Esophagus (tissue), 2 donors: Measurements from ENCODE around the gene COBL. TPM values are rescaled to one million over a fixed set of nuclear protein-coding genes. Genes with fewer than 3 reads are reported as not detected.
"Not testable (repeated sequence)": the region's sequence is repeated elsewhere in the genome, so short reads cannot be mapped to it uniquely, and the experiment has no call there.

Experiments used
- H3K27ac ChIP-seq, 2 donors: one replicate each; pipeline ENCODE4 v1.5.1; 2013; ENCODE audit warnings: low read depth in 2 of 2, mild to moderate bottlenecking in 2 of 2, inconsistent platforms in 1 of 2, low read length in 1 of 2, moderate library complexity in 1 of 2
- H3K27me3 ChIP-seq, 2 donors: one replicate each; pipeline ENCODE4 v1.6.1; 2013; ENCODE audit warnings: low read length in 2 of 2, control low read depth in 1 of 2, mild to moderate bottlenecking in 1 of 2; ENCODE audit not compliant: insufficient read depth in 2 of 2, control insufficient read depth in 1 of 2
- H3K36me3 ChIP-seq, 2 donors: one replicate each; pipeline ENCODE4 v1.6.1; 2013; ENCODE audit warnings: low read length in 1 of 2; ENCODE audit not compliant: control insufficient read depth in 2 of 2, insufficient read depth in 2 of 2
- H3K4me1 ChIP-seq, 2 donors: one replicate each; pipeline ENCODE4 v1.6.1; 2013; ENCODE audit warnings: low read length in 1 of 2; ENCODE audit not compliant: control insufficient read depth in 2 of 2, insufficient read depth in 2 of 2
- H3K4me3 ChIP-seq, 2 donors: one replicate each; pipeline ENCODE4 v1.5.1; 2013; ENCODE audit warnings: low read length in 2 of 2, mild to moderate bottlenecking in 2 of 2, low read depth in 1 of 2, moderate library complexity in 1 of 2
- H3K9me3 ChIP-seq, 2 donors: one replicate each; pipeline ENCODE4 v1.6.1; 2013; ENCODE audit warnings: mild to moderate bottlenecking in 2 of 2, low read depth in 1 of 2, low read length in 1 of 2, moderate library complexity in 1 of 2; ENCODE audit not compliant: control insufficient read depth in 2 of 2, insufficient read depth in 1 of 2
- WGBS, 2 donors: extraction: QIAGEN DNeasy Blood & Tissue Kit; methylation state at CpG; one replicate each; pipeline ENCODE4 v1.1.7; 2013; 5-methylcytosine and 5-hydroxymethylcytosine counted together
- polyA plus RNA-seq, 2 donors: library from polyadenylated mRNA; stranded (reverse); fragments of 200-250 nt; gene quantifications; one replicate each; pipeline ENCODE4 v1.2.3, GENCODE V29; 2013
- donor health status: healthy with polysubstance abuse.
- donor health status: Bipolar disorder and iron deficiency.

The COBL gene
- polyA plus RNA-seq, 2 donors, result 3.6 to 6.1 TPM

DNA sequence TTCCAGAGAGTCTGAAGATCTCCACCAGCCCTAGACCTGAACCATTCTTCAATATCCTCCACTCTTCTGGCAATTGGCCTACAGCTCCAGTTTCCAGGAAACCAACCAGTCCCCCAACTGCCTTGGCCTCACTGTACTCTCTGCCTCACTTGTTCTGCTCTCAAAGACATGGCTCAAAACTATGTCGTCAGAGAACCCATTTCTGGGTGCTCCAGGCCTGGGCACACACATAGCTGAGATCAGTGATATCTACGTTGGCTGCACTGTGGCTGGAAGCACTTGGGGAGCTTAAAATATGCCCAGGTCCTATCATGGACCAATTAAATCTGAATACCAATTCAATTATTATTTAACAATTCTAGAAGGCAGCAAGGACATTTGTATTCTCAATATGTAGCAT, 93.1 kb downstream of the COBL start:
- Histone ChIP-seq H3K36me3 (peaks cover 0 to 3% of the 10 kb centered on the region in 2 donors), H3K27ac (no peak overlapping the region), H3K4me3 (no peak overlapping the region), H3K4me1 (peaks cover 7 to 28% of the 10 kb centered on the region in 2 donors), H3K9me3 (no peaks in the 10 kb centered on the region), H3K27me3 (no peaks in the 10 kb centered on the region)
- 84 to 87% methylated on average over 2 of the region's 2 CpGs for WGBS, 2 donors

DNA sequence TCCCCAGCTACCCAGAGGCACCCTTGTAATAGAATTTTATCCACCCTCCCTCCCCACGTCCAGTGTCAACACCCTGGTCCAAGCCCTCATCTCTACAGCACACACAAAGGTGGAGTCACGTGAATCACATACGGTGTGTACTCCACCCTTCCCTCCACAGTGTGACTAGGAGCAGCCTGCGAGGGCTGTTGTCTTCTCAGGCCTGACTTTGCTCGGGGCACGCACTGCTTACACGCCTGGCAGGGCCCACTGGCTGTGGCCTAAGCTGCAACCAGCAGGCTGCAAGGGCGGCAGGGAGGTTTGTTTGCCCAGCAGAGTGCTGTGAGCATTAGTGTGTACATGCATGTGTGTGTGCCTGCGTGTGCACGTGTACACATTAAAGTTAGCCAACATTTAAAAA, 93.7 kb downstream of the COBL start:
- peaks cover 7 to 28% of the 10 kb centered on the region in 2 donors for H3K4me1 ChIP-seq
- H3K27me3 ChIP-seq, result no peaks in the 10 kb centered on the region
- H3K9me3 ChIP-seq, result no peaks in the 10 kb centered on the region
- H3K27ac ChIP-seq, result no peak overlapping the region
- 76 to 83% methylated on average over 10 of the region's 10 CpGs for WGBS, 2 donors
- H3K36me3 ChIP-seq, result peaks cover 0 to 3% of the 10 kb centered on the region in 2 donors
- no peak overlapping the region for H3K4me3 ChIP-seq

DNA sequence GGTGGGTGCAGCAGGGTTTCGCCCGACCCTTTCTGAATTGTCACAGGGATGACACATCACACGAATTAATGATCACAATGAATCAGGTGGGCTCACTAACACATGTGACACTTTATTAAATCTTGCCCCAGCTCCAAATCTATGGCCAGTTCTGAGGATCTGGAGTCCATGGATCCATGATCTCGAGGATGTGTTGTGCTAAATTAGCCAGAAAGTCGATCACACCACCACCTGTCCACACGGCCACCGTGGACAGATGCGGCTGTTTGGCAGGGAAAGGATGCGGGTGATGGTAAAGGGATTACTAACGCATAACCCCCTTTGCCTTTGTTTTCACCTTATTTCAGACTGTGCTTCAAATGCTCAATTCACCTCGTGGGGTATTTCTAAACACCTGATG, 96.4 kb downstream of the COBL start:
- WGBS, 2 donors, result 83 to 88% methylated on average over 11 of the region's 11 CpGs
- Histone ChIP-seq H3K9me3 (no peaks in the 10 kb centered on the region), H3K4me3 (no peak overlapping the region), H3K27ac (no peak overlapping the region), H3K36me3 (peaks cover 0 to 3% of the 10 kb centered on the region in 2 donors), H3K4me1 (peaks cover 7 to 14% of the 10 kb centered on the region in 2 donors), H3K27me3 (no peaks in the 10 kb centered on the region)

DNA sequence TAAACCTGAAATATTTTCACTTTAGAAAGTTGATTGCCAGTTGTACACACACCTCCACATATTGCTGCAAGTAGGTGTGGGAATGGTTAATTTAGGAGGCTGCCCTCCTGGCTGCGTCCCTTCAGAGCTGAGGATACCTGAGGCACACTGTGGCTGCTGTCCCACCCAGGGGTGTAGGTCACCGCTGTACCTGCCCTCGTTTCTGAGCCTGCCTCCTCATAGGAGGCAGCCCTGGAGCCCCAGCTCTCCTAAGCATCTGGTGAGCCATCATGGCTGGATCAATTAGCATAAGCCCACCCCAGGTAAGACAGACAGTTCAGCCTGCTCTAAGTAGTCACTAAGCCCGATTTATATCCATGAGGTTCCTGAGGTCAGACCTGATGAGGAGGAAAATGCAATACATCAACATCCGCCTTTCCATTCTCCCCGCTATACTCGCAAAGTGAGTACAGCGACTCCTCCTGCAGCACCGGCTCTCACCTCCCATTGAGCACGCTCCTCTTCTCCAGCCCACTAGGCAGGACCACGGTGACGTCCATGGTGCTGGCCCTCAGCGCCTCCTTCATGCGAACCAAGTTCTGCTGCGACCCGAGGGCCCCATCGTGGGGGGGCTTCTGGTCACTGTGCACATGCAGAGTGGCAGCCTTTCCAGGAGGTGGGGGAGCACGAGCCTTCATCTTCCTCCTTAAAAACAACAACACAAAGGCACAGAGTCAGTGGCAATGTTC, 97.2 kb downstream of the COBL start:
- peaks cover 2 to 8% of the 10 kb centered on the region in 2 donors for H3K4me1 ChIP-seq
- 85 to 87% methylated on average over 18 of the region's 18 CpGs for WGBS, 2 donors
- no peaks in the 10 kb centered on the region for H3K9me3 ChIP-seq
- peaks cover 0 to 3% of the 10 kb centered on the region in 2 donors for H3K36me3 ChIP-seq
- no peak overlapping the region for H3K4me3 ChIP-seq
- H3K27ac ChIP-seq, result no peak overlapping the region
- no peaks in the 10 kb centered on the region for H3K27me3 ChIP-seq

DNA sequence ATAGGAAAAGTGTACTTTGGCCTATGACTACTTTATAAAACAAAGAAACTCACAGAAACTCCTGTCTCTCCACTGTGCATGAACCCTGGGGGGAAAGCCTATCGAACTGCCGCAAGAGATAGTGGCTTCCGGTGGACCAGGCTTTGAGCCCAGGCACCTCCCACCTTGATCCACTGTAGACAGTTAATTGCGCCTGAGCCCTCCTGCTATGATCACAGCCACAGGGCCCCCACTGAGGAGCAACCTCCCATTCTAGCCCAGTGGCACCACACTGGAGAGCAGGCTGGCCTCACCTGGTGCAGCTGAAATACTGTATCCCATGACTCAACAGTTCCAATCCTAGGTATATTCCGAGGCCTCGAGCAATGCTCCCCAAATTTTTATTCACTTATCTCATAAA, 98.8 kb downstream of the COBL start:
- H3K36me3 ChIP-seq, result peaks cover 0 to 3% of the 10 kb centered on the region in 2 donors
- H3K4me1 ChIP-seq, result peaks cover 0 to 2% of the 10 kb centered on the region in 2 donors
- no peak overlapping the region for H3K27ac ChIP-seq
- H3K9me3 ChIP-seq, result no peaks in the 10 kb centered on the region
- H3K4me3 ChIP-seq, result no peak overlapping the region
- 93 to 96% methylated on average over 6 of the region's 6 CpGs for WGBS, 2 donors
- H3K27me3 ChIP-seq, result no peaks in the 10 kb centered on the region

DNA sequence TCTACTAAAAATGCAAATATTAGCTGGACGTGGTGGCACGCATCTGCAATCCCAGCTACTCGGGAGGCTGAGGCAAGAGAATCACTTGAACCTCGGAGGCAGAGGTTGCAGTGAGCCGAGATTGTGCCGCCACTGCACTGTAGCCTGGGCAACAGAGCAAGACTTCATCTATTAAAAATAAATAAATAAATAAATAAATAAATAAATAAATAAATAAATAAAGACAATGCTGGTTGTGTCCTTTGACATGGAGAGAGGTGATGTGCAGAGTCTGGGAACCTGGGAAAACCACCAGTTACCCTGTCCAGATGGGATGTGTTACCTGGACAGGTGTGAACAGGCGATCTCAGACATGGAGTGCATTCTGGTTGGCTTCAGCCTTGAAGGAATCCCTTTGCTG, 102.5 kb downstream of the COBL start:
- WGBS, 2 donors, result 97% methylated on average over 7 of the region's 7 CpGs
- Histone ChIP-seq H3K27me3 (no peaks in the 10 kb centered on the region), H3K9me3 (no peaks in the 10 kb centered on the region), H3K4me1 (no peaks in the 10 kb centered on the region), H3K36me3 (no peaks in the 10 kb centered on the region), H3K27ac (no peak overlapping the region), H3K4me3 (no peak overlapping the region)

DNA sequence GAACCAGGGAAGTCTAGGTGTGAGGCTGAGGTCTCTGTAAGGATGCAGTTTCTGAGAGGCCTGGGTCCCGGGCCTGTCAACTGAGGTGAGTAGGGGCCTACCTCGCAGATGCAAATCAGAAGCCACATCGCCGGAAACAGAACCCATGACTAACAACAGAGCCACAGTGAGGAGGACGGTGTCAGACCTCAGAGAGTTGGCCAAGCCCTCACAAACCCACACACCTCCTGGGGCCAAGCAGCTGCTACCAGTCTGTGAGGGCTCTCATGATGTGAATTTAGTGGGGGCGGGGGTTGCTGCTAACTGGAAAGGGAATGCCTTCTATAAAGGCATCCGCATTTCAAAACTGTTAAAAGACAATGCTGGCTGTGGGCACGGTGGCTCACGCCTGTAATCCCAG, 103.0 kb downstream of the COBL start:
- Histone ChIP-seq H3K27ac (no peak overlapping the region), H3K9me3 (no peaks in the 10 kb centered on the region), H3K27me3 (no peaks in the 10 kb centered on the region), H3K4me3 (no peak overlapping the region), H3K4me1 (no peaks in the 10 kb centered on the region), H3K36me3 (no peaks in the 10 kb centered on the region)
- 91 to 92% methylated on average over 9 of the region's 9 CpGs for WGBS, 2 donors

DNA sequence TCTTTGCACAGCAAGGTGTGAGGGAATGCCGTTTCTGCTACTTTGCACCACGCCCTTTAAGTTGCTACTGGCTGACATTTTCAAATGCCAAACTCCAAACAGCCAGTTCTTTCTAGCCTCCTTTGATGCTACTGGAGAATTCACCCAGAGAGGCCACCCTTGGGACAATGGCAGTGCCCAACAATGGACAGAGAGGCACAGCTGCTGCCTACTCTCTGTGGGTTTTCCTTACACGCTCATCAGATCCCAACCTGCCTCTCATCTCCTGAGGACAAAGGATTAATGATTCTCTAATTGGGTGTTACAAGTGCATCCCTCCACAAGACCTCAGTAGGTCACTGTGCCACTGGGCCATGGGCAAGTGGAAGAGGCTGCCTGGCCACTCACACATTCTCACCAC, 105.8 kb downstream of the COBL start:
- WGBS, 2 donors, result 80 to 82% methylated on average over 3 of the region's 3 CpGs
- Histone ChIP-seq H3K27me3 (no peaks in the 10 kb centered on the region), H3K27ac (no peak overlapping the region), H3K36me3 (no peaks in the 10 kb centered on the region), H3K4me3 (no peak overlapping the region), H3K4me1 (no peaks in the 10 kb centered on the region), H3K9me3 (no peaks in the 10 kb centered on the region)

DNA sequence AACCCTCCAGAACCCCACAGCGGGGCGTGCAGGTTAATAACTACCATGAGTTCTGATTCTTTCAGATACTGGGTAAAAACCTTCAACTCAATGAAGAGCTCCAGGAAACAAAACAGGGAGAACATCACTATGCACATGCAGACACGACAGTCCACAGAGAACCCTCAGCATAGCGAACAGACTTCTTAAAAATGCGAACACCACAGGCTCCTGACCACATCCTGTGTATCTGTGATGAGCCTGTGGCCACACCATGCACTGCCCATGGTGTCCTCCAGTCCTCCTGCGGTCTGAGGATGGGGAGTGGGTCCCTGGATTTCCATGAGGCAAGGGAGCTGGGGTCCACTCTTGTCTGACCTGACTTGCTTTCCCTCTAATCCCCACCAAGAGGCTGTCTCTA, 107.2 kb downstream of the COBL start:
- H3K27me3 ChIP-seq, result no peaks in the 10 kb centered on the region
- no peaks in the 10 kb centered on the region for H3K36me3 ChIP-seq
- 87 to 89% methylated on average over 6 of the region's 6 CpGs for WGBS, 2 donors
- no peaks in the 10 kb centered on the region for H3K4me1 ChIP-seq
- no peak overlapping the region for H3K4me3 ChIP-seq
- no peaks in the 10 kb centered on the region for H3K9me3 ChIP-seq
- no peak overlapping the region for H3K27ac ChIP-seq

DNA sequence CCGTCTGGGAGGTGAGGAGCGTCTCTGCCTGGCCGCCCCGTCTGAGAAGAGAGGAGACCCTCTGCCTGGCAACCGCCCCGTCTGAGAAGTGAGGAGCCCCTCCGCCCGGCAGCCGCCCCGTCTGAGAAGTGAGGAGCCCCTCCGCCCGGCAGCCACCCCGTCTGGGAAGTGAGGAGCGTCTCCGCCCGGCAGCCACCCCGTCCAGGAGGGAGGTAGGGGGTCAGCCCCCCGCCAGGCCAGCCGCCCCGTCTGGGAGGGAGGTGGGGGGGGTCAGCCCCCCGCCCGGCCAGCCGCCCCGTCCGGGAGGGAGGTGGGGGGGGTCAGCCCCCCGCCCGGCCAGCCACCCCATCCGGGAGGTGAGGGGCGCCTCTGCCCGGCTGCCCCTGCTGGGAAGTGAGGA, 108.5 kb downstream of the COBL start:
- not testable (repeated sequence) for H3K9me3 ChIP-seq, H3K27me3 ChIP-seq, H3K36me3 ChIP-seq, H3K27ac ChIP-seq, H3K4me3 ChIP-seq, H3K4me1 ChIP-seq
- 90 to 91% methylated on average over 10 to 25 of the region's 30 CpGs for WGBS, 2 donors
